ENCODE measurements around the gene ITGBL1. TPM values are rescaled to one million over a fixed set of nuclear protein-coding genes. Genes with fewer than 3 reads are reported as not detected.

Gene ITGBL1
- total and polyA plus RNA-seq, 2 of the 4 experiments (the other 2 are of a cell fraction), result 22.2 to 24.2 TPM

- POLR2A ChIA-PET (ENCODE audit: unreplicated experiment), result no interaction called here
- no peaks in the 10 kb centered on the region for H3K36me3 ChIP-seq (ENCODE audit: control insufficient read depth, insufficient read depth, low read length)
- H2AK5ac ChIP-seq (ENCODE audit: low read depth, low read length), result no peak overlapping the region
- no peak overlapping the region for H4K5ac ChIP-seq (ENCODE audit: low read depth, low read length)
- H3K18ac ChIP-seq (ENCODE audit: low read depth, low read length), result no peak overlapping the region
- no peak overlapping the region for H3K14ac ChIP-seq (replicated peaks; ENCODE audit: low read depth, low read length)
- no peak overlapping the region for H4K91ac ChIP-seq (ENCODE audit: insufficient read depth, low read depth, low read length)
- DNase-seq, result no peak
- H2BK5ac ChIP-seq (ENCODE audit: low read depth, low read length, poor library complexity, severe bottlenecking), result no peak overlapping the region
- H3K4me2 ChIP-seq (ENCODE audit: low read depth, low read length), result no peak overlapping the region
- no peaks in the 10 kb centered on the region for H3K79me1 ChIP-seq (ENCODE audit: low read depth in 1 of 2, low read length in 2 of 2)
- H4K20me1 ChIP-seq (ENCODE audit: insufficient read depth, low read length), result no peaks in the 10 kb centered on the region
- H2AK9ac ChIP-seq (replicated peaks; ENCODE audit: low read depth, low read length, poor library complexity), result no peak overlapping the region
- intact Hi-C loops (cut with micrococcal nuclease), result loop anchor here (5.0 kb wide), 1 partner anchor 191 kb away; no protein-coding TSS in a partner anchor
- in situ Hi-C loops (cut with MboI; ENCODE audit: low sequenced_read_pairs), result loop anchor here (5.0 to 25.0 kb wide), 2 partner anchors 241 to 921 kb away; no protein-coding TSS in a partner anchor
- H2AFZ ChIP-seq (replicated peaks; ENCODE audit: low read length, poor library complexity), result no peak overlapping the region
- no peak overlapping the region for H3K27ac ChIP-seq (ENCODE audit: insufficient read depth, low read length)
- H2BK15ac ChIP-seq (ENCODE audit: low read depth, low read length), result no peak overlapping the region
- H3K9me1 ChIP-seq (ENCODE audit: insufficient read depth, low read length), result peaks cover 3% of the 10 kb centered on the region; the same call in 1 of the 2 replicates
- no peak overlapping the region for H3K4me3 ChIP-seq (ENCODE audit: insufficient read depth, low read depth, low read length)
- H2BK20ac ChIP-seq (ENCODE audit: low read depth, low read length), result no peak overlapping the region
- WGBS, 2 experiments (ENCODE audit: extremely low coverage in 2 of 2, insufficient read length in 1 of 2), result no CpG with 5 or more reads among the region's 2 CpGs
- dilution Hi-C loops (cut with HindIII; ENCODE audit: low sequenced_read_pairs, unreplicated experiment), result no loop called here
- CTCF ChIA-PET, result interaction anchor here (0.7 to 1.2 kb wide), 2 partner anchors 241 to 361 kb away, joined by 3 to 4 read pairs; no protein-coding TSS in a partner anchor
- no peak overlapping the region for H2BK120ac ChIP-seq (ENCODE audit: low read depth, low read length)
- H3K9me3 ChIP-seq (ENCODE audit: control insufficient read depth, insufficient read depth, low read length), result no peaks in the 10 kb centered on the region
- no peak for ATAC-seq (ENCODE audit: low read depth)
- no peak overlapping the region for H3K23ac ChIP-seq (ENCODE audit: low read depth, low read length)
- no peak for TF ChIP-seq RAD21 (IDR thresholded peaks at IDR 0.05; ENCODE audit: low read length)
- no peak for TF ChIP-seq POLR2A (IDR thresholded peaks at IDR 0.05; ENCODE audit: low read depth, low read length)
- TF ChIP-seq FOS (IDR thresholded peaks at IDR 0.05; ENCODE audit: low read depth, low read length), result no peak
- TF ChIP-seq NFE2L2 (IDR thresholded peaks at IDR 0.05; ENCODE audit: low read depth, low read length), result no peak
- TF ChIP-seq CHD1 (IDR thresholded peaks at IDR 0.05; ENCODE audit: low read depth, low read length), result no peak
- TF ChIP-seq SMC3 (IDR thresholded peaks at IDR 0.05; ENCODE audit: low read depth, low read length), result no peak
- no peak for TF ChIP-seq CTCF (conservative IDR thresholded peaks at IDR 0.05; ENCODE audit: low read depth, low read length)
- no peak for TF ChIP-seq RFX5 (IDR thresholded peaks at IDR 0.05; ENCODE audit: low read depth, low read length)
- TF ChIP-seq MXI1 (IDR thresholded peaks at IDR 0.05; ENCODE audit: borderline replicate concordance, low read depth, low read length), result no peak
- TF ChIP-seq USF2 (IDR thresholded peaks at IDR 0.05; ENCODE audit: low read depth, low read length), result no peak
- TF ChIP-seq RCOR1 (IDR thresholded peaks at IDR 0.05; ENCODE audit: insufficient replicate concordance, low read length), result no peak
- TF ChIP-seq CEBPB (IDR thresholded peaks at IDR 0.05; ENCODE audit: low read depth, low read length), result no peak
- no peak for TF ChIP-seq BHLHE40 (IDR thresholded peaks at IDR 0.05; ENCODE audit: low read depth, low read length)
- TF ChIP-seq MAFK (IDR thresholded peaks at IDR 0.05; ENCODE audit: low read depth, low read length), result no peak
- TF ChIP-seq ELK1 (IDR thresholded peaks at IDR 0.05; ENCODE audit: borderline replicate concordance, low read depth, low read length), result no peak
- no peak for TF ChIP-seq MAZ (IDR thresholded peaks at IDR 0.05; ENCODE audit: borderline replicate concordance, low read depth, low read length)
- peaks cover 2% of the 10 kb centered on the region; the same call in 1 of the 2 replicates for H3K4me1 ChIP-seq (ENCODE audit: control insufficient read depth, insufficient read depth, low read length)
- H4K8ac ChIP-seq (ENCODE audit: low read depth in 2 of 2, low read length in 2 of 2), result no peak overlapping the region
- H3K27me3 ChIP-seq (ENCODE audit: control insufficient read depth, insufficient read depth, low read length), result no peaks in the 10 kb centered on the region
- H3K56ac ChIP-seq (ENCODE audit: extremely low read depth, insufficient read depth, low read length), result no peak overlapping the region
- H3K9ac ChIP-seq (ENCODE audit: low read depth, low read length), result no peak overlapping the region
- no TSS peak for BruUV-seq (replicated peaks)
- H3K4ac ChIP-seq (ENCODE audit: low read depth, low read length), result no peak overlapping the region
Observed at GRCh38 chr13:101516262-101516661, 63.8 kb downstream of the ITGBL1 start.

All from IMR-90 (cell line).